ENCODE data around the gene GRIPAP1.

GRIPAP1 gene

GRCh38 chrX:48923771-48924170, 78.3 kb downstream of the GRIPAP1 start:
- no peak for DNase-seq (ENCODE audit: low spot score)

Data from LoVo (cell line).